ENCODE results near the gene GJD2. TPM values are rescaled to one million over a fixed set of nuclear protein-coding genes. Genes with fewer than 3 reads are reported as not detected.
A peak's percentile ranks its signal among the peaks of the same experiment; 100 is the strongest.

The GJD2 gene
- total RNA-seq, 1 experiment from 2014 or later, result not detected

GRCh38 chr15:34795267-34796081 is 40.7 kb upstream of the GJD2 start, which contains the start of gene ACTC1:
TSS of gene ACTC1 (minus strand) at chr15:34795549. CDS start at chr15:34794808, 741 bp downstream.
- CTCF ChIA-PET, result no interaction called here
- Histone ChIP-seq H3K27me3 (ENCODE audit: control insufficient read depth, insufficient read depth, low read length) (peaks cover 18% of the 10 kb centered on the region), H3K9me3 (ENCODE audit: control insufficient read depth, insufficient read depth, low read depth, low read length) (no peaks in the 10 kb centered on the region), H3K4me3 (ENCODE audit: low read depth in 2 of 2, low read length in 2 of 2) (peak within 1 kb of the TSS; percentile 18 to 30), H3K4me1 (ENCODE audit: control insufficient read depth, insufficient read depth, low read length) (no peaks in the 10 kb centered on the region; the same call in 1 of the 2 replicates), H3K36me3 (ENCODE audit: control insufficient read depth, insufficient read depth, low read length) (no peaks in the 10 kb centered on the region), H3K27ac (ENCODE audit: low read length) (no peak within 1 kb of the TSS)
- ATAC-seq (peak; percentile 84), DNase-seq (ENCODE audit: low read depth, low spot score) (no peak)
- no TSS peak for BruUV-seq (replicated peaks)
- POLR2A ChIA-PET, result no interaction called here
- intact Hi-C loops (cut with micrococcal nuclease; ENCODE audit: unreplicated experiment) (no loop called here), in situ Hi-C loops (cut with HindIII; ENCODE audit: low pct_unique_long_range_greater_than_20kb, low sequenced_read_pairs) (no loop called here)
- TF ChIP-seq SIN3A (IDR thresholded peaks at IDR 0.05; ENCODE audit: borderline replicate concordance, insufficient read depth, low read depth, low read length) (no peak), POLR2AphosphoS5 (IDR thresholded peaks at IDR 0.05; ENCODE audit: low read depth, low read length) (no peak)

- no TSS peak for BruUV-seq (replicated peaks)
- in situ Hi-C loops (cut with HindIII; ENCODE audit: low pct_unique_long_range_greater_than_20kb, low sequenced_read_pairs), result no loop called here
- no peak overlapping the region for H3K27ac ChIP-seq (ENCODE audit: low read length)
- intact Hi-C loops (cut with micrococcal nuclease; ENCODE audit: unreplicated experiment), result no loop called here
- ATAC-seq (no peak), DNase-seq (ENCODE audit: low read depth, low spot score) (no peak)
- H3K4me3 ChIP-seq (ENCODE audit: low read depth in 2 of 2, low read length in 2 of 2), result peak overlapping the region; percentile 18 to 30; a peak in 3 of 4 replicates
- no peaks in the 10 kb centered on the region for H3K36me3 ChIP-seq (ENCODE audit: control insufficient read depth, insufficient read depth, low read length)
- CTCF ChIA-PET, result no interaction called here
- POLR2A ChIA-PET, result no interaction called here
- H3K27me3 ChIP-seq (ENCODE audit: control insufficient read depth, insufficient read depth, low read length), result peaks cover 22% of the 10 kb centered on the region
- no peaks in the 10 kb centered on the region for H3K9me3 ChIP-seq (ENCODE audit: control insufficient read depth, insufficient read depth, low read depth, low read length)
- no peaks in the 10 kb centered on the region; the same call in 1 of the 2 replicates for H3K4me1 ChIP-seq (ENCODE audit: control insufficient read depth, insufficient read depth, low read length)
- TF ChIP-seq POLR2AphosphoS5 (IDR thresholded peaks at IDR 0.05; ENCODE audit: low read depth, low read length), result no peak
- TF ChIP-seq SIN3A (IDR thresholded peaks at IDR 0.05; ENCODE audit: borderline replicate concordance, insufficient read depth, low read depth, low read length), result no peak
- TF ChIP-seq REST (IDR thresholded peaks at IDR 0.05; ENCODE audit: insufficient read depth in 1 of 2, low read depth in 2 of 2, low read length in 1 of 2), result no peak
- TF ChIP-seq CTCF (IDR thresholded peaks at IDR 0.05), result no peak
- TF ChIP-seq TCF7L2 (IDR thresholded peaks at IDR 0.05; ENCODE audit: low read depth, low read length), result no peak
Observed at GRCh38 chr15:34794590-34795206, 39.9 kb upstream of the GJD2 start.

All from Panc1 (cell line).